NCI-H146 (cell line): ENCODE results near the gene SST.

Source experiments
- DNase-seq: peaks from one replicate; lab custom pipeline; 2025; lab: John Stamatoyannopoulos, UW

The SST gene

DNA sequence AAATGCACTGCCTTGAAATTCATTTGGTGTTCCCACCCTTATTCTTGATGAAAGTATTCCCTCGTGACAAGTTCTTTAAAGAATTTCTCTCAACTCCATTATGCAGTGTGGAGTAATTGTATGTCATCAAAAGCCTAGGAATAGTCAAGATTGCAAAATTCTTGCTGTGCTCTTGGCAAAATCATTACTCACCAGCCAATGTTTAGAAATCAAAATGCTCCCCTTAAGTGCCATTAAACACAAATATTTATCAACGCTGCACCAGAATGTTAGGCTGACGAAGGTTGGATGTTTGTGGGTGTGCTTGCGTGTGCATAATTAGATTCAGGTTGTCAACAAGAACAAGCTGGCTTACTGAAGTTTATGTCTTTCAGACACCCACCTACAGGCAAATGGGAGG, 40.5 kb downstream of the SST start:
- no peak for DNase-seq

DNA sequence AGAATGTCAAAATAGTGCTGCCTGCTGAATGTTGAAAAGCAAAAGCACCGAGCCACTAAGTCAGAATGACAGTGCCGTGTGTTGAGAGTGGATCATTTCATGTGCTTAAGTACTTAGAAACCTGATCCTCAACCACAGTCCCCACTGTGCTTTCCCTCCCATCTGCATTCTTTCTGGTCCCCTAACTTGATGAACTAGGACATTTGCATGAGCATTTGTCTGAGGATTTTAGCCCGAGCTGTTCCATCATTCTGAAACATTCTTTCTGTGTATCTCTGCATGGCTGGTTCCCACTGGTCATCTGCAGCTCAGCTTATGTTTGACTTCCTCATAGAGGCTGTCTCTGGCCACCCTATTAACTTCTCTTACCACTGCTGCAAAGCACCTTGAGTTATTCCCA, 42.0 kb downstream of the SST start:
- DNase-seq, result no peak

DNA sequence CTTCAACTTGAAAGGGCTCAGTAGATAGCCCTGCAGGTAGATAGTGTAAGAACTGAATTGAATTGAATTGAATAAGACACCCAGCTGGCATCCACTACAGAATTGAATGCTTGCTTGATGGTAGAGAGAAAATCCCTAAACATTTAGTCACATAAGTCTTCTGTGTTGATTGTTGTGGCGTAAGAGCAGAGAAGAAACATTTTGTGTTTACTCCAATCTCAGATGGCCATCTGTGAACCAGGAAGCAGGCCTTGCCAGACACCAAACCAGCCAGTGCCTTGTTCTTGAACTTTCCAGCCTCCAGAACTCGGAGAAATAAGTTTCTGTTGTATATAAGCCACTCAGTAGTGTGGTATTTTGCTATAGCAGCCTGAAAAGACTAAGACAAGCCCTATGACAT, 43.6 kb downstream of the SST start:
- DNase-seq, result no peak

DNA sequence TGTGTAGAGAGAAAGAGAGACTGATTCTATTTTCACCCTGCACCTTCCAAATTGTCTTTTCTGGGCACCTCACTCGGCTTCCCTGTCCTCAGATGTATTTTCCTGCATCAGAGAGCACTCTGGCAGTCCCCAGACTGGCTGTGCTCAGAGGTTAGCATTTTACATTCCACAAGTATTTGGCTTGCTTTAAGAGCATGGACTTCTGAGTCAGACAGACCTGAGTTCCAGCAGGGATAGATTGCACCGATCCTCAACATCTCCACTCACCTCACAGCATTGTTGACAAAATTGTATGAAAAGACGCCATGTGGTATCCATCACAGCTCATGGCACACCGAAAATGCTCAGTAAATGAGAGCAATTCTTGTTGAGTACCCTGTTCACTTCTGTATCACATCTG, 45.6 kb downstream of the SST start:
- no peak for DNase-seq

DNA sequence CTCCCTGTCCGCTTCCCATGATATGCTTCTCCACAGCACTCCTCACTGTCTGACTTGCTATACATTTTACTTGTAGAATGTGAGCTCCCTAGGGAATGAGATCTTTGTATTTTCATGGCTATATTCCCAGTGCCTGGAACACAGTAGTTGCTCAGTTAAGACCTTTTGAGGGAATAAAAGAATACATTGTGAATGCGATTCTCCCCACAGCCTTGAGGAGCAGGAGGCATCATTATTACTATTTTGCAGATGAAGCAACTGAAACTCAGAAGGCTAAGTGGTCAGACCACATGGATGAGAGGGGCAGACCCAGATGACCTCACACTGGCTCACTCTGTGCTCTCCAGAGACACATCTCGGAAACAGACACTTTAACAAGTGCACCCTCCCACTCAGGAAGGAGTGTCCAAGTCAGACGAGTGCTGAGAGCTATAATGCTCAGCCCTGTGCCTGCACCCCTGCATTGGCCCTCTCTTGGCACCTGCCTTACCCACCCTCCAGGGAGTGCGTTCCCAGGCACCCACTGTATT, 46.8 kb downstream of the SST start:
- no peak for DNase-seq

DNA sequence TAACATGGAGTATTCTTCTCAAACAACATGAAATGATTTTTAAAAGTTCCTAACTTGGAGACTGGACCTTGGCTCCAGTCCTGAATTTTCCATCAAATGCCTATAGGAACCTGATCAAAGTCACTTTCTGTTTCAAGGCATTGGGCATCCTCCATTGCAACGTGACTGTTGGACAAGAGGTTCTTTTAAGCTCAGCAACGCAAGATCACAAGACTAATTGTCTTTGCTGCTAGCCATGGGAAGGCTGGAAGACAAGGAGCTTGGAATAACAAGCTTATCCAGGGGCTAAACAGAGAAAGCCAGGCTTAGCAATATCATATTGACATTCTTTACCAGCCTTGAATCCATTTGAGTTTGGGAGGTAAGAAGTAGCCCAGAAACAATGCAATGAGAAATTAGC, 48.3 kb downstream of the SST start:
- no peak for DNase-seq

DNA sequence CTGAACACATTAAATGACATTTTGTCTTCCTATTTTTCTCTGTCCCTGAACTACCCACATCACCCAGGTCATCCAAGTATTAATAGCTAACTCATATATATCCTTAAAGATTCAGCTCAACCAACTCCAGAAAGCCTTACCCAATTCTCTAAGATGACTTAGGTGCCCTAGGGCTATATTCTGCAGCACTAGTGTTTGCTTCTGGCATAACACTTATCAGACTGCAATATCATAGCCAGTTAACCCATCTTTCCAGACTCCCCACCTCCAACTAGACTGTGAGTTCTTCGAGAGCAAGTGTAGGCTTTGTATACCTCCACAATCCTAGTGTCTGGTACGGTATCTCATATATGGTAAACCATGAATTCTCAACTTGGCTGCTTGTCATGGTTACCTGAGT, 50.7 kb downstream of the SST start:
- no peak for DNase-seq
